ENCODE results near the gene WDR64. TPM values are rescaled to one million over a fixed set of nuclear protein-coding genes. Genes with fewer than 3 reads are reported as not detected.
A peak's percentile ranks its signal among the peaks of the same experiment; 100 is the strongest.

Gene WDR64
- total RNA-seq, 5 donors from 2014 or later (not counting 1 experiment from before 2014, with no cell fraction given) = 0.13 to 0.48 (median 0.26) TPM; not detected in 1

GRCh38 chr1:241610056-241610815 lies 41.8 kb upstream of the WDR64 start:
- no peak overlapping the region for H3K4me3 ChIP-seq (ENCODE audit: control insufficient read depth in 1 of 2, extremely low read depth in 1 of 2, low read length in 1 of 2)
- no peak for DNase-seq
- H3K36me3 Mint-ChIP-seq = no peaks in the 10 kb centered on the region
- no peak overlapping the region for H3K4me3 Mint-ChIP-seq
- H3K27ac ChIP-seq (ENCODE audit: low read length) = no peak overlapping the region
- peaks cover 0 to 2% of the 10 kb centered on the region in 2 experiments for H3K4me1 ChIP-seq (ENCODE audit: control insufficient read depth in 1 of 2, extremely low read depth in 1 of 2, insufficient read depth in 2 of 2, low read length in 2 of 2)
- no peaks in the 10 kb centered on the region for H3K9me3 ChIP-seq
- no peaks in the 10 kb centered on the region for H3K27me3 ChIP-seq (replicated peaks in 1 of 2; ENCODE audit: control insufficient read depth in 2 of 2, extremely low read depth in 1 of 2, insufficient read depth in 2 of 2, low read length in 1 of 2)
- POLR2A ChIA-PET = interaction anchor here (0.5 to 1.5 kb wide), 4 partner anchors 30 to 79 kb away, joined by 3 to 17 read pairs (median 5); no protein-coding TSS in a partner anchor
- H3K4me1 Mint-ChIP-seq = no peaks in the 10 kb centered on the region
- 81% methylated on average over 6 of the region's 8 CpGs for WGBS (ENCODE audit: insufficient coverage)
- no peak overlapping the region for H3K27ac Mint-ChIP-seq
- no peaks in the 10 kb centered on the region for H3K9me3 Mint-ChIP-seq
- CTCF ChIA-PET = interaction anchor here (0.5 to 3.7 kb wide), 31 partner anchors 10 to 391 kb away, joined by 3 to 65 read pairs (median 4); partner anchors contain the start of genes KMO (in 2 of the 2), MAP1LC3C (in 2 of the 2) and FH (in 1 of the 2)
- no peaks in the 10 kb centered on the region for H3K36me3 ChIP-seq (ENCODE audit: control insufficient read depth in 2 of 2, extremely low read depth in 1 of 2, insufficient read depth in 1 of 2, low read length in 1 of 2)
- H3K27me3 Mint-ChIP-seq = no peaks in the 10 kb centered on the region
- ATAC-seq (replicated peaks in 1 of 4) = no peak

GRCh38 chr1:241611063-241611462 lies 41.0 kb upstream of the WDR64 start:
- Histone ChIP-seq H3K27ac (ENCODE audit: low read length) (no peak overlapping the region), H3K36me3 (ENCODE audit: control insufficient read depth in 2 of 2, extremely low read depth in 1 of 2, insufficient read depth in 1 of 2, low read length in 1 of 2) (no peaks in the 10 kb centered on the region), H3K27me3 (replicated peaks in 1 of 2; ENCODE audit: control insufficient read depth in 2 of 2, extremely low read depth in 1 of 2, insufficient read depth in 2 of 2, low read length in 1 of 2) (no peaks in the 10 kb centered on the region), H3K4me1 (ENCODE audit: control insufficient read depth in 1 of 2, extremely low read depth in 1 of 2, insufficient read depth in 2 of 2, low read length in 2 of 2) (peaks cover 0 to 2% of the 10 kb centered on the region in 2 experiments), H3K4me3 (ENCODE audit: control insufficient read depth in 1 of 2, extremely low read depth in 1 of 2, low read length in 1 of 2) (no peak overlapping the region), H3K9me3 (no peaks in the 10 kb centered on the region)
- ChIA-PET CTCF (interaction anchor here (0.5 to 3.7 kb wide), 40 partner anchors 11 to 1780 kb away, joined by 3 to 65 read pairs (median 4); partner anchors contain the start of genes KMO (in 2 of the 2), MAP1LC3C (in 2 of the 2) and FH (in 1 of the 2)), POLR2A (interaction anchor here (0.5 to 1.5 kb wide), 5 partner anchors 30 to 86 kb away, joined by 3 to 17 read pairs (median 5); no protein-coding TSS in a partner anchor)
- Mint-ChIP-seq H3K27me3 (no peaks in the 10 kb centered on the region), H3K9me3 (no peaks in the 10 kb centered on the region), H3K27ac (no peak overlapping the region), H3K4me1 (no peaks in the 10 kb centered on the region), H3K36me3 (no peaks in the 10 kb centered on the region), H3K4me3 (no peak overlapping the region)
- WGBS (ENCODE audit: insufficient coverage) = no CpG with 5 or more reads among the region's 3 CpGs
- DNase-seq = peak in 7 of 35 experiments; percentile 1 to 75 (median 8)
- peak; percentile 75 to 88 (median 78) for ATAC-seq (replicated peaks in 1 of 4)

- H3K4me1 ChIP-seq (ENCODE audit: control insufficient read depth in 1 of 2, extremely low read depth in 1 of 2, insufficient read depth in 2 of 2, low read length in 2 of 2) = peaks cover 0 to 2% of the 10 kb centered on the region in 2 experiments
- no peak overlapping the region for H3K27ac ChIP-seq (ENCODE audit: low read length)
- no peaks in the 10 kb centered on the region for H3K36me3 ChIP-seq (ENCODE audit: control insufficient read depth in 2 of 2, extremely low read depth in 1 of 2, insufficient read depth in 1 of 2, low read length in 1 of 2)
- POLR2A ChIA-PET = interaction anchor here (0.6 to 1.5 kb wide), 2 partner anchors 29 to 81 kb away, joined by 3 read pairs; no protein-coding TSS in a partner anchor
- ATAC-seq (replicated peaks in 1 of 4) = no peak
- DNase-seq = no peak
- Mint-ChIP-seq H3K27me3 (no peaks in the 10 kb centered on the region), H3K9me3 (no peaks in the 10 kb centered on the region), H3K36me3 (no peaks in the 10 kb centered on the region), H3K4me1 (no peaks in the 10 kb centered on the region), H3K4me3 (no peak overlapping the region), H3K27ac (no peak overlapping the region)
- H3K4me3 ChIP-seq (ENCODE audit: control insufficient read depth in 1 of 2, extremely low read depth in 1 of 2, low read length in 1 of 2) = no peak overlapping the region
- H3K9me3 ChIP-seq = no peaks in the 10 kb centered on the region
- H3K27me3 ChIP-seq (replicated peaks in 1 of 2; ENCODE audit: control insufficient read depth in 2 of 2, extremely low read depth in 1 of 2, insufficient read depth in 2 of 2, low read length in 1 of 2) = no peaks in the 10 kb centered on the region
- CTCF ChIA-PET = interaction anchor here (0.7 to 3.7 kb wide), 21 partner anchors 10 to 1779 kb away, joined by 3 to 65 read pairs (median 5); partner anchors contain the start of genes MAP1LC3C (in 2 of the 2), FH (in 1 of the 2) and KMO (in 1 of the 2)
- WGBS (ENCODE audit: insufficient coverage) = 100% methylated on average over 1 of the region's 1 CpG
Observed at GRCh38 chr1:241611736-241612135, 40.3 kb upstream of the WDR64 start.

- no peak overlapping the region for H3K27ac Mint-ChIP-seq
- no peak overlapping the region for H3K4me3 Mint-ChIP-seq
- CTCF ChIA-PET = interaction anchor here (0.6 to 3.7 kb wide), 7 partner anchors 9 to 1692 kb away, joined by 3 to 65 read pairs (median 5); no protein-coding TSS in a partner anchor
- H3K27me3 ChIP-seq (replicated peaks in 1 of 2; ENCODE audit: control insufficient read depth in 2 of 2, extremely low read depth in 1 of 2, insufficient read depth in 2 of 2, low read length in 1 of 2) = no peaks in the 10 kb centered on the region
- H3K4me1 Mint-ChIP-seq = no peaks in the 10 kb centered on the region
- no peak overlapping the region for H3K27ac ChIP-seq (ENCODE audit: low read length)
- H3K36me3 Mint-ChIP-seq = no peaks in the 10 kb centered on the region
- DNase-seq (no peak), ATAC-seq (replicated peaks in 1 of 4) (no peak)
- no peaks in the 10 kb centered on the region for H3K9me3 Mint-ChIP-seq
- H3K9me3 ChIP-seq = no peaks in the 10 kb centered on the region
- peaks cover 0 to 2% of the 10 kb centered on the region in 2 experiments for H3K4me1 ChIP-seq (ENCODE audit: control insufficient read depth in 1 of 2, extremely low read depth in 1 of 2, insufficient read depth in 2 of 2, low read length in 2 of 2)
- H3K27me3 Mint-ChIP-seq = no peaks in the 10 kb centered on the region
- POLR2A ChIA-PET = interaction anchor here in 1 of 2 donors (0.6 kb wide), 1 partner anchor 28 kb away, joined by 3 read pairs; no protein-coding TSS in a partner anchor
- H3K4me3 ChIP-seq (ENCODE audit: control insufficient read depth in 1 of 2, extremely low read depth in 1 of 2, low read length in 1 of 2) = no peak overlapping the region
- 24% methylated on average over 2 of the region's 9 CpGs for WGBS (ENCODE audit: insufficient coverage)
- no peaks in the 10 kb centered on the region for H3K36me3 ChIP-seq (ENCODE audit: control insufficient read depth in 2 of 2, extremely low read depth in 1 of 2, insufficient read depth in 1 of 2, low read length in 1 of 2)
Observed at GRCh38 chr1:241612533-241613477, 39.3 kb upstream of the WDR64 start.

- Mint-ChIP-seq H3K4me3 (no peak overlapping the region), H3K27me3 (no peaks in the 10 kb centered on the region), H3K27ac (no peak overlapping the region), H3K36me3 (no peaks in the 10 kb centered on the region), H3K4me1 (no peaks in the 10 kb centered on the region), H3K9me3 (no peaks in the 10 kb centered on the region)
- no peak for DNase-seq
- no peaks in the 10 kb centered on the region for H3K36me3 ChIP-seq (ENCODE audit: control insufficient read depth in 2 of 2, extremely low read depth in 1 of 2, insufficient read depth in 1 of 2, low read length in 1 of 2)
- H3K4me3 ChIP-seq (ENCODE audit: control insufficient read depth in 1 of 2, extremely low read depth in 1 of 2, low read length in 1 of 2) = no peak overlapping the region
- H3K9me3 ChIP-seq = no peaks in the 10 kb centered on the region
- peaks cover 0 to 2% of the 10 kb centered on the region in 2 experiments for H3K4me1 ChIP-seq (ENCODE audit: control insufficient read depth in 1 of 2, extremely low read depth in 1 of 2, insufficient read depth in 2 of 2, low read length in 2 of 2)
- H3K27ac ChIP-seq (ENCODE audit: low read length) = no peak overlapping the region
- no peak for ATAC-seq (replicated peaks in 1 of 4)
- ChIA-PET CTCF (interaction anchor here (0.5 to 0.7 kb wide), 4 partner anchors 83 to 394 kb away, joined by 3 read pairs; no protein-coding TSS in a partner anchor), POLR2A (interaction anchor here in 1 of 2 donors (0.5 kb wide), 1 partner anchor 1653 kb away, joined by 5 read pairs; no protein-coding TSS in a partner anchor)
- WGBS (ENCODE audit: insufficient coverage) = 75% methylated on average over 1 of the region's 4 CpGs
- H3K27me3 ChIP-seq (replicated peaks in 1 of 2; ENCODE audit: control insufficient read depth in 2 of 2, extremely low read depth in 1 of 2, insufficient read depth in 2 of 2, low read length in 1 of 2) = no peaks in the 10 kb centered on the region
Observed at GRCh38 chr1:241614144-241614543, 37.9 kb upstream of the WDR64 start.

All from T-cell (primary cell).